ENCODE data around the gene IQGAP1.

DNA sequence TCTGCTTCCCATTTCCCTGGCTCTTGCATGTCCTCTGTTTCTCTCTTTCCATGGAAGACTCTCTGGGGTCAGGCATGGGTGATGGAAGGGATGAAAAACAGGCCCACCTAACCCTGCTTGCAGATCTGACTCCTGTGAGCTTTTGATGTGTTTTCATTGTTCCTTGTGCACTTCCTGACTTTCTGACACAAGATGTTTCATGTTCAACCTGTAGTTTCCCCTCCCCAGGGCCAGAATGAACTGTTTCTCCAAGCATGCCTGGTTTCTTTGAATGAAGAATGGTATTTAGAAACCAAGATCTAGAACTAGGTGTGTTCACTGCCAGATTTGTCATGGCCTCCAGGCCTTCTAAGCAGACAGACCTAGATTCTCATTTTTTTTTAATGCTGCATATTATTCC, 105.6 kb downstream of the IQGAP1 start:
- TF ChIP-seq CTCF (IDR thresholded peaks at IDR 0.05): no peak
- TF ChIP-seq POLR2A (IDR thresholded peaks at IDR 0.05): no peak

Measured in Peyer's patch (tissue), 4 donors.